D721Med (cell line): Measurements from ENCODE around the gene POLR2L.
A peak's percentile ranks its signal among the peaks of the same experiment; 100 is the strongest.

ENCODE experiments used
- DNase-seq: peaks from one replicate; pipeline ENCODE4 v3.0.0; 2011; ENCODE audit warnings: low spot score; ENCODE audit not compliant: insufficient read length
- FAIRE-seq: peaks from 2 replicates; lab custom pipeline; 2011; peaks lifted over from hg19 to GRCh38; lab: Jason Lieb, UNC
- TF ChIP-seq, protein P1 (sequence below): IDR thresholded peaks from 2 replicates; pipeline ENCODE4 v1.5.1; 2012; ENCODE audit warnings: mild to moderate bottlenecking, control low read depth; ENCODE audit not compliant: insufficient read depth; ENCODE audit errors: missing control alignments

The POLR2L gene

DNA sequence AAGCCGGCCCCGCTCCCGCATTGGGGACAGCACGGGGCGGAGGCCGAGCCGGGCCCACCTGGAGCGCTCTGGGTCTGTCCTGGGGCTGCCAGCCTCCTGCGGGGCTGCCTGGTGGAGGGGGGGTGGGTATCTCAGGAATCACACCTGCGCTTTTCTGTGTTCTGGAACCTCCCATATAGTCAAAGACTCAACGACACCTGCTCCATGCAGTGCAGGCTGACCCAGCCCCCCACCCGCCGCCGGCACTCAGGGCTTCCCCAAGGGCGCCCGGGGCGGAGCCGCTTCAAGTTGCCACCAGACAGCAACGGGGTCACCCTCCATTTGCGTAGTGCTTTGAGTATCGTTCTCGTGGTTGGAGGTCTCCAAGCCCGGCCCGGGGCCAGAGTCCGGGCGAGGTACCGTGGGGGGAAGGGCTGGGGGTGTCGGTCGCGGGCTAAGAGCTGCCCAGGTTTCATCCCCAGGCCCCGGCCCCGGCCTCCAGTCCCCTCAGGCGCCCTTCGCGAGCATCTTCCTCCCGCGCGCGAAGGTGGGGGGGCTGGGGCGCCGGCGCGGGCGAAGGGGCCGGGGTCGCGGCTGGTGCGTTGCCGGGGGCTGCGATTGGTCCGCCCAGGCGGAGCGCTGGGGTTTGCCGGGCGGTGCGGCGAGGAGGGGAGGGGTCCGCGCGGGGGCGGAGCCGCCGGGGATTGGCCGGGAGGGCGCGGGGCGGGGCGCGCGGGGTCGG is 6.9 kb upstream of the POLR2L start:
- TF ChIP-seq, protein P1, sequence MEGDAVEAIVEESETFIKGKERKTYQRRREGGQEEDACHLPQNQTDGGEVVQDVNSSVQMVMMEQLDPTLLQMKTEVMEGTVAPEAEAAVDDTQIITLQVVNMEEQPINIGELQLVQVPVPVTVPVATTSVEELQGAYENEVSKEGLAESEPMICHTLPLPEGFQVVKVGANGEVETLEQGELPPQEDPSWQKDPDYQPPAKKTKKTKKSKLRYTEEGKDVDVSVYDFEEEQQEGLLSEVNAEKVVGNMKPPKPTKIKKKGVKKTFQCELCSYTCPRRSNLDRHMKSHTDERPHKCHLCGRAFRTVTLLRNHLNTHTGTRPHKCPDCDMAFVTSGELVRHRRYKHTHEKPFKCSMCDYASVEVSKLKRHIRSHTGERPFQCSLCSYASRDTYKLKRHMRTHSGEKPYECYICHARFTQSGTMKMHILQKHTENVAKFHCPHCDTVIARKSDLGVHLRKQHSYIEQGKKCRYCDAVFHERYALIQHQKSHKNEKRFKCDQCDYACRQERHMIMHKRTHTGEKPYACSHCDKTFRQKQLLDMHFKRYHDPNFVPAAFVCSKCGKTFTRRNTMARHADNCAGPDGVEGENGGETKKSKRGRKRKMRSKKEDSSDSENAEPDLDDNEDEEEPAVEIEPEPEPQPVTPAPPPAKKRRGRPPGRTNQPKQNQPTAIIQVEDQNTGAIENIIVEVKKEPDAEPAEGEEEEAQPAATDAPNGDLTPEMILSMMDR, result no peak
- no peak for FAIRE-seq
- peak; percentile 71 for DNase-seq

DNA sequence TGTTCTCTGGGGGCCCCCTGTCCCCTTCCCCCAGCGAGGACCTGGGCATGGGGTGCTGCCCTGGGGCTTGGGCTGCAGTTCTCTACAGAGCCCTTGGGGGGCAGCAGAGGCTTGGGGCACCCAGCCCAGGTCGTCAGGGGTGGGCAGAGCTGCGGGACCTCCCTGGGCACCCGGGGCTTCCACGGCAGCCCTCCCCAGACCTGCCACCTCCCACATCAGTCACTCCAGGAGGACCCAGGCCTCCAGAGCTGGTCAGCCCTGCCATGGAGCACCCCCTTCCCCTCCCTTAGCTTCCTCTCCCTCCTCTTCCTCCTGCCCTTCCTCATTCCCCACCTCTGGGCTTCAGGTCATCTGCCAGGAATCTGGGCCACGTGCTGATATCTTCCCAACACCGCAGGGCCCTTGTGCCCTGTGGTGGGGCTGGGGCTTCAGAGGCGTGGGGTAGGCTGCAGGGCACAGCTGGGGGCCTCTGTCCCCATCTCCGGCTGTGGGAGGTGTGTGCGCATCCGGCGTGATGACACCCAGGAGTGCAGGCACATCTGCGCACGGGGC is 6.1 kb upstream of the POLR2L start:
- FAIRE-seq (no peak), DNase-seq (peak; percentile 51)
- TF ChIP-seq, protein P1, result peak; percentile 63

DNA sequence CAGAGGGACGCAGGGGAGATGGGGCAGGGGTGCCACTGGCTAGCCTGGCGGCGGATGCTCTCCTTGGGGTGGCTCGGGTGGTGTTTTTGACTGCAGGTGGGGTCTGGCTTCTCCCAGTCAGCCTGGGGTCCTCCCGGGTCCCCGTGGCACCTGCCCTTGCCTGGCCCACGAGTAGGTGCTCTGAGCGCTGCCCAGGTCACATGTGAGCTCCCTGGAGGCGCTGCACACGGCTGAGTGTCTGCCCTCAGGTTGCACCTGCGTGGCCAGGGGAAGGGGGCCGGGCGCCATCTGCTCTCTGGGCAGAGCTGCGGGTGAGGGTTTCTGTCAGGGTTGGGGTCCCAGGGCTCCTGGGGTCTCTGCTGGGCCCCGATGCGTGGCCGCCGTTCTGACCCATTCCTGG is 5.5 kb upstream of the POLR2L start:
- DNase-seq, result no peak
- TF ChIP-seq, protein P1, result no peak
- FAIRE-seq, result no peak

DNA sequence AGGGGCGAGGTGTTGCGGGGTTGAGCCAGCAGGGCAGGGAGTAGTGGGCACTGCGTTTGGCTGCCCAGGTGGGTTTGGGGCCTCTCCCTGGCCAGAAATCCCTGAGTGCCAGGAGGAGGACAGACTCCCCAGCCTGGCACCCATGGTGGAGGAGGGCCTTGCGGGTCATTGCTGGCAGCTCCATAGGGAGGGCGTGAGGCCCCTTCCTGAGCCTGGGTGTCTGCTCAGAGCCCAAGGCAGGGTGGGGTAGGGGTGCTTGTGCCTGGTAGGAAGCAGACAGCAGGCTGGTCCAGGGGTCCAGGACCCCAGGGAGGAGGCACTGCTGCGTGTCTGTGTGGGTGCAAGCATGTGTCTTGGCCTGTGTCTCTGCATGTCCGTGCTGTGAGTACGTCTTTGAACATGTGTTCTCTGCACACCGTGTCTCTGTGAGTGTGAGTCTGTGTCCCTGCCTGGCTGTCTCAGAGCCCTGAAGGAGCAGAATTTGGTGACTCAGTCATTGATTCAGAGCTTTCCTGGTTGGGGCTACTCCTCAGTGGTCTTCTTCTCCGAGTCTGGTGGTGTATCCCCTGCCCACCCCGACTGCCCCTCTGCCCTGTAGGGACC is 4.3 kb upstream of the POLR2L start:
- no peak for FAIRE-seq
- TF ChIP-seq, protein P1, result no peak

DNA sequence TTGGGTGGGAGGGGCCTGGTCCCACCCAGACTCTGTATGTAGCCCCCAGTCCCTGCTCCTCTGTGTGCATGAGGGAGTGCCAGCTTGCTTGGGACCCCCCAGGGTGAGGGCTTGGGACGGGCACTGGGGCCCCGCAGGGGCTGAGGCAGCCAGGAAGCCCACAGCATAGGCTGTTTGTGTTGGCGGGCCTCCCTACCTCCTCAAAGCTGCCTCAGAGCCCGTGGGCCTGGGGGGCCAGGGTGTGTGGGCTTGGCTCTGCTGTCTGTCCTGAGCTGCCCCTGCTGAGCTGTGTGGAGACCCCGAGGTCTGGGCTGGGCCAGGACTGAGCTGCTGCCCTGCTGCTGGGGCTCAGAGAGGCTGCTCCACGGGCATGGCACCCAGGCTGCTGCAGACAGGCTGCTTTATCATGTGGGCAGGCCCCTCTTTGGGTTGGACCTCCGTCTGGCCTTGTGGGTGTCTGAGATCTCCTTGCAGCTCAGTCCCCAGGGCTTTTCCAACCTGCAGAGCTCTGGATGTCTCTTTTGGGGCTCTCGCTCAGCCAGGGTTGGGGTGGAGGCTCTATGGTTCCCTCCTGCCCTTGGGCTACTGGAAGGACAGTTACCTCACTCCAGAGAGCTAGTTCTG is 3.7 kb upstream of the POLR2L start:
- no peak for DNase-seq
- TF ChIP-seq, protein P1, result no peak
- FAIRE-seq, result no peak

More for the DNA sequence above, 4.3 kb upstream of the POLR2L start:
- no peak for DNase-seq

DNA sequence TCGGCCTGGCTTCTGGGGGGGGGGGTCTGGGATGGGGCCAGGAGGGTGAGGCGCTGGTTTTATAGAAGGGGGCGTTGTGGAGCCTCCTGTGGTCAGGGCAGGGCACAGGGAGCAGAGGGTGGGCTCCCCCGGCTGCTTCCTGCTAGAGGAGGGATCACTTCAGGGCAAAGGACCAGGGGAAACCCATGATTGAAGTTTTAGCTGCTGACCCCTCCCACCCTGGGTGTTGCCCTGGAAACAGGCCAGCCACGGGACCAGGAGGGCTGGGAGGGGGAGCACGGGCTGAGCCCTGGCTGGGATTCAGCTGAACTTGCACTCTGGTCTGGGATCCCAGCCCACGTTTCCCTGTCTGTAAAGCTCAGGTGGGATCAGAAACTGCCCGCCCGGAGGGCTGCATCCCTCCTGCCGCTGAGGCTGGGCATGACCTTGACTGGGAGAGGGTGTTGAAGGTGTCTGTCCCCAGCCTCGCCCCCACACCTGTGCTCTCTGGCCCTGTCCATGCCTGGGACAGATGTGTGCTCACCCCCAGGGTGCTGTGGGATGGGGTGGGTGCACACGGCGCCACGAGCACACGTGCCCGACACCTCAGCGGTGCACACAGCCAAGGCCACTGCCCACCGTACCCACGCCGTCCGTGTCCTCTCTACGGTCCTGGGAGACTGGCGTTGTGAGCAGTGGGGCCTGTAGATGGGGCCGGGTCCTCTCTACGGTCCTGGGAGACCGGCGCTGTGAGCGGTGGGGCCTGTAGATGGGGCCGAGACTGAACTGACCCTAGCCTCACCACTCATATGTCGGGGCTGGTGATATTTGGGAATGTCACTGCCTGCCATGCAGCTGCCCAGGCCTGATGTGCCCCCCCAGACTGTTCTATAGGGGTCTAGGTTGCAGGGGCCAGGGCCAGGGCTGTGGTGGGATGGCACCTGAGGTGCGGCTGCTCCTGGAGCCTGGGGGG is 2.6 kb upstream of the POLR2L start:
- FAIRE-seq (no peak), DNase-seq (no peak)
- TF ChIP-seq, protein P1, result no peak
